SK-N-SH (cell line): Measurements from ENCODE around the gene SAP30. TPM values are rescaled to one million over a fixed set of nuclear protein-coding genes. Genes with fewer than 3 reads are reported as not detected.

ENCODE experiments used
- CTCF ChIA-PET: fragments of 300-600, 350-600 bp; formaldehyde crosslinking; extraction: SDS; loops from one replicate; lab custom pipeline; 2021; lab: Yijun Ruan, JAX
- POLR2A ChIA-PET: fragments of 350-600 bp; sonication (Branson Sonifier 250); formaldehyde crosslinking; extraction: SDS; loops from one replicate; lab custom pipeline; 2020; ENCODE audit warnings: antibody characterized with exemption, inconsistent platforms; lab: Yijun Ruan, JAX
- DNase-seq: peaks from one replicate; pipeline ENCODE4 v3.0.0; 2012
- H2AFZ ChIP-seq: fragments of 200-600 bp; sonication (generic); 2 replicates; pipeline ENCODE4 v1.8.1; 2016; ENCODE audit warnings: antibody characterized with exemption, mild to moderate bottlenecking, low read depth
- H3F3A ChIP-seq: fragments of 200-600 bp; sonication (generic); replicated peaks from 2 replicates; pipeline ENCODE3; 2016; ENCODE audit warnings: antibody characterized with exemption, mild to moderate bottlenecking; ENCODE audit not compliant: insufficient read depth
- H3K27ac ChIP-seq, 2 experiments: fragments of 200-500 bp in 1 of 2; fragments of 200-600 bp in 1 of 2; sonication (Bioruptor generic) in 1 of 2; sonication (generic), shearing (Covaris generic) in 1 of 2; 2 replicates each; pipeline versions ENCODE4 v1.5.1 to v1.6.1; 2014 to 2016; ENCODE audit warnings: low read depth in 2 of 2, inconsistent platforms in 1 of 2, low read length in 1 of 2, mild to moderate bottlenecking in 1 of 2, mixed read lengths in 1 of 2
- H3K27me3 ChIP-seq: fragments of 200-600 bp; sonication (generic), shearing (Covaris generic); 2 replicates; pipeline ENCODE4 v1.6.1; 2016; ENCODE audit warnings: mixed run types; ENCODE audit not compliant: insufficient read depth
- H3K36me3 ChIP-seq, 2 experiments: fragments of 200-500 bp in 1 of 2; fragments of 200-600 bp in 1 of 2; sonication (Bioruptor generic) in 1 of 2; sonication (generic) in 1 of 2; replicated peaks in 1 of 2; 2 replicates each; pipeline versions ENCODE3 to v1.5.1; 2014 to 2016; ENCODE audit warnings: low read length in 1 of 2, mild to moderate bottlenecking in 1 of 2; ENCODE audit not compliant: insufficient read depth in 2 of 2, control insufficient read depth in 1 of 2
- H3K4me1 ChIP-seq, 2 experiments: fragments of 200-500 bp in 1 of 2; fragments of 200-600 bp in 1 of 2; sonication (Bioruptor generic) in 1 of 2; sonication (generic), shearing (Covaris generic) in 1 of 2; 2 replicates each; pipeline versions ENCODE4 v1.5.1 to v1.6.1; 2014 to 2016; ENCODE audit warnings: low read depth in 1 of 2, low read length in 1 of 2, mixed run types in 1 of 2; ENCODE audit not compliant: insufficient read depth in 2 of 2, control insufficient read depth in 1 of 2
- H3K4me2 ChIP-seq: fragments of 200-600 bp; sonication (generic), shearing (Covaris generic); 2 replicates; pipeline ENCODE4 v1.6.1; 2017; ENCODE audit warnings: mixed run types
- H3K4me3 ChIP-seq, 2 experiments: fragments of 200-500 bp in 1 of 2; fragments of 200-600 bp in 1 of 2; sonication (Bioruptor generic) in 1 of 2; sonication (generic), shearing (Covaris generic) in 1 of 2; 2 replicates each; pipeline versions ENCODE4 v1.5.1 to v1.8.1; 2014 to 2016; ENCODE audit warnings: low read depth in 2 of 2, inconsistent platforms in 1 of 2, low read length in 1 of 2, mild to moderate bottlenecking in 1 of 2, mixed read lengths in 1 of 2, moderate library complexity in 1 of 2
- H3K79me2 ChIP-seq: fragments of 200-600 bp; sonication (generic); 2 replicates; pipeline ENCODE4 v1.8.1; 2017; ENCODE audit warnings: mild to moderate bottlenecking; ENCODE audit not compliant: insufficient read depth
- H3K9ac ChIP-seq: fragments of 200-600 bp; sonication (generic); 2 replicates; pipeline ENCODE4 v1.6.1; 2017; ENCODE audit warnings: mixed run types
- H3K9me2 ChIP-seq: fragments of 200-600 bp; sonication (generic); 2 replicates; pipeline ENCODE4 v1.6.1; 2017; ENCODE audit warnings: mixed run types
- H3K9me3 ChIP-seq: fragments of 200-600 bp; sonication (generic); 2 replicates; pipeline ENCODE4 v1.6.1; 2017; ENCODE audit warnings: mixed run types, mild to moderate bottlenecking, moderate library complexity
- H4K20me1 ChIP-seq: fragments of 200-600 bp; sonication (generic); 2 replicates; pipeline ENCODE4 v1.6.1; 2017; ENCODE audit warnings: mild to moderate bottlenecking, mixed run types; ENCODE audit not compliant: insufficient read depth
- CTCF ChIP-seq: fragments of 200-600 bp; sonication (generic); IDR thresholded peaks from 2 replicates; pipeline ENCODE4 v1.6.1; 2017; ENCODE audit warnings: antibody characterized with exemption, mild to moderate bottlenecking, moderate library complexity
- ELF1 ChIP-seq: IDR thresholded peaks from 2 replicates; pipeline ENCODE4 v1.4.0; 2012
- EP300 ChIP-seq, 2 experiments: IDR thresholded peaks; 2 replicates each; pipeline versions ENCODE4 v1.4.0 to v1.6.1; 2012; ENCODE audit warnings: borderline replicate concordance in 1 of 2, low read depth in 1 of 2, low read length in 1 of 2
- FOXJ3 ChIP-seq: sonication (generic); formaldehyde crosslinking; IDR thresholded peaks from 2 replicates; pipeline ENCODE4 v1.5.1; 2020; ENCODE audit warnings: mild to moderate bottlenecking, missing genetic modification reagents
- FOXM1 ChIP-seq: IDR thresholded peaks from 2 replicates; pipeline ENCODE4 v1.4.0; 2012; ENCODE audit warnings: low read depth, mild to moderate bottlenecking
- IRF3 ChIP-seq: fragments of 150-350 bp; IDR thresholded peaks from 2 replicates; pipeline ENCODE4 v1.6.1; 2016; ENCODE audit warnings: mild to moderate bottlenecking, low read depth, low read length
- JUND ChIP-seq: IDR thresholded peaks from 2 replicates; pipeline ENCODE4 v1.4.0; 2012
- MAX ChIP-seq: IDR thresholded peaks from 2 replicates; pipeline ENCODE4 v1.4.0; 2012; ENCODE audit warnings: low read depth
- MXI1 ChIP-seq: IDR thresholded peaks from 2 replicates; pipeline ENCODE4 v1.6.1; 2012; ENCODE audit warnings: mild to moderate bottlenecking, low read depth, low read length, improper control_type of control experiment
- PBX3 ChIP-seq: IDR thresholded peaks from 2 replicates; pipeline ENCODE4; 2012
- RAD21 ChIP-seq: IDR thresholded peaks from 2 replicates; pipeline ENCODE4 v1.6.1; 2012; ENCODE audit warnings: mild to moderate bottlenecking, low read length
- RCOR1 ChIP-seq: fragments of 150-350 bp; IDR thresholded peaks from 2 replicates; pipeline ENCODE4 v1.6.1; 2017; ENCODE audit warnings: antibody characterized with exemption, low read length
- RXRA ChIP-seq: IDR thresholded peaks from 2 replicates; pipeline ENCODE4 v1.4.0; 2012; ENCODE audit warnings: low read depth, mild to moderate bottlenecking, borderline replicate concordance
- SIN3A ChIP-seq: IDR thresholded peaks from 2 replicates; pipeline ENCODE4 v1.6.1; 2012; ENCODE audit warnings: low read depth, mild to moderate bottlenecking, low read length, moderate library complexity, borderline replicate concordance
- SMC3 ChIP-seq: IDR thresholded peaks from 2 replicates; pipeline ENCODE4 v1.6.1; 2012; ENCODE audit warnings: low read depth, low read length, improper control_type of control experiment
- TAF1 ChIP-seq: IDR thresholded peaks from 2 replicates; pipeline ENCODE4 v1.6.1; 2012; ENCODE audit warnings: low read depth, mild to moderate bottlenecking, low read length, moderate library complexity, borderline replicate concordance
- TCF12 ChIP-seq: IDR thresholded peaks from 2 replicates; pipeline ENCODE4 v1.4.0; 2012
- TEAD4 ChIP-seq: IDR thresholded peaks from 2 replicates; pipeline ENCODE4 v1.4.0; 2012; ENCODE audit warnings: mild to moderate bottlenecking, borderline replicate concordance; ENCODE audit not compliant: insufficient read depth
- YY1 ChIP-seq: IDR thresholded peaks from 2 replicates; pipeline ENCODE4 v1.4.0; 2012; ENCODE audit warnings: low read depth, mild to moderate bottlenecking
- ZBTB33 ChIP-seq: IDR thresholded peaks from 2 replicates; pipeline ENCODE4 v1.4.0; 2012; ENCODE audit warnings: low read depth, borderline replicate concordance
- WGBS: methylation state at CpG from one replicate; pipeline ENCODE4 v1.1.6; 2017; ENCODE audit warnings: low lambda C conversion rate; 5-methylcytosine and 5-hydroxymethylcytosine counted together
- polyA plus RNA-seq, 3 experiments: library from polyadenylated mRNA; depleted of rRNA; stranded (reverse); fragments of >200 nt; gene quantifications; 2 replicates each; pipeline ENCODE4 v1.2.3, GENCODE V29; 2012

The SAP30 gene
- polyA plus RNA-seq, 1 of the 3 experiments (the other 2 are of a cell fraction) = 19.0 TPM

GRCh38 chr4:173371292-173372192 is 788 bp downstream of the SAP30 start:
- CTCF ChIA-PET = interaction anchor here (0.6 to 2.8 kb wide), 8 partner anchors 14 to 358 kb away, joined by 3 to 8 read pairs (median 4); no protein-coding TSS in a partner anchor
- H4K20me1 ChIP-seq = no peaks in the 10 kb centered on the region
- no peaks in the 10 kb centered on the region for H3K9me3 ChIP-seq
- DNase-seq = peak; percentile 56
- no peaks in the 10 kb centered on the region for H3K27me3 ChIP-seq
- TF ChIP-seq YY1 = 0 out of 2 replicates have a peak, but pooled peaks have one; percentile 19
- TF ChIP-seq FOXJ3 (CRISPR knock-in tag) = no peak
- peak; percentile 36; the same call in 1 of the 2 replicates for TF ChIP-seq MXI1
- TF ChIP-seq RAD21 = no peak
- no peak for TF ChIP-seq TCF12
- TF ChIP-seq CTCF = no peak
- no peak for TF ChIP-seq SMC3
- no peak for TF ChIP-seq RXRA
- TF ChIP-seq TAF1 = 0 out of 2 replicates have a peak, but pooled peaks have one; percentile 17
- TF ChIP-seq FOXM1 = no peak
- TF ChIP-seq SIN3A = peak; percentile 76; the same call in 1 of the 2 replicates
- TF ChIP-seq RCOR1 = no peak
- 0 out of 2 replicates have a peak, but pooled peaks have one; percentile 10 for TF ChIP-seq MAX
- no peak for TF ChIP-seq TEAD4
- TF ChIP-seq JUND = no peak
- no peak for TF ChIP-seq EP300 (IDR thresholded peaks at IDR 0.05; ENCODE audit: borderline replicate concordance in 1 of 2, low read depth in 1 of 2, low read length in 1 of 2)
- no peak for TF ChIP-seq ELF1
- no peak for TF ChIP-seq ZBTB33
- no peak for TF ChIP-seq IRF3
- TF ChIP-seq PBX3 = no peak
- TF ChIP-seq, all 33 proteins: peak for 5
- Histone ChIP-seq H3K27ac (peak overlapping the region; percentile 80 to 91), H3K36me3 (peaks cover 10 to 13% of the 10 kb centered on the region in 2 experiments), H3K4me3 (peak overlapping the region; percentile 92 to 94), H3K4me2 (peak overlapping the region; percentile 78), H2AFZ (peak overlapping the region; percentile 91), H3F3A (peaks cover 32% of the 10 kb centered on the region), H3K4me1 (peaks cover 6 to 18% of the 10 kb centered on the region in 2 experiments), H3K9me2 (no peaks in the 10 kb centered on the region), H3K79me2 (peaks cover 60% of the 10 kb centered on the region), H3K9ac (peak overlapping the region; percentile 88)
- POLR2A ChIA-PET = interaction anchor here (1.0 to 3.8 kb wide), 4 partner anchors 32 to 146 kb away, joined by 3 to 69 read pairs (median 6); partner anchors contain the start of gene HMGB2
- 1% methylated on average over 34 of the region's 68 CpGs for WGBS
